ENCODE results near the gene CYGB.

- TF ChIP-seq CTCF (IDR thresholded peaks at IDR 0.05) (no peak), POLR2A (IDR thresholded peaks at IDR 0.05) (no peak), POLR2AphosphoS5 (IDR thresholded peaks at IDR 0.05) (no peak)
Measured at GRCh38 chr17:76531486-76532038, 5.9 kb downstream of the CYGB start.
